Activated T-cell treated with anti-CD3 and anti-CD28 coated beads for 24 hours (primary cell): ENCODE measurements around the gene ZNF10.

ENCODE experiments used
- DNase-seq: peaks from one replicate; pipeline ENCODE4 v3.0.0-alpha.2; 2020; ENCODE audit warnings: low read depth

The ZNF10 gene

GRCh38 chr12:133201888-133202287, 71.5 kb downstream of the ZNF10 start:
- no peak for DNase-seq

GRCh38 chr12:133202493-133203343, 72.3 kb downstream of the ZNF10 start:
- no peak for DNase-seq

DNA sequence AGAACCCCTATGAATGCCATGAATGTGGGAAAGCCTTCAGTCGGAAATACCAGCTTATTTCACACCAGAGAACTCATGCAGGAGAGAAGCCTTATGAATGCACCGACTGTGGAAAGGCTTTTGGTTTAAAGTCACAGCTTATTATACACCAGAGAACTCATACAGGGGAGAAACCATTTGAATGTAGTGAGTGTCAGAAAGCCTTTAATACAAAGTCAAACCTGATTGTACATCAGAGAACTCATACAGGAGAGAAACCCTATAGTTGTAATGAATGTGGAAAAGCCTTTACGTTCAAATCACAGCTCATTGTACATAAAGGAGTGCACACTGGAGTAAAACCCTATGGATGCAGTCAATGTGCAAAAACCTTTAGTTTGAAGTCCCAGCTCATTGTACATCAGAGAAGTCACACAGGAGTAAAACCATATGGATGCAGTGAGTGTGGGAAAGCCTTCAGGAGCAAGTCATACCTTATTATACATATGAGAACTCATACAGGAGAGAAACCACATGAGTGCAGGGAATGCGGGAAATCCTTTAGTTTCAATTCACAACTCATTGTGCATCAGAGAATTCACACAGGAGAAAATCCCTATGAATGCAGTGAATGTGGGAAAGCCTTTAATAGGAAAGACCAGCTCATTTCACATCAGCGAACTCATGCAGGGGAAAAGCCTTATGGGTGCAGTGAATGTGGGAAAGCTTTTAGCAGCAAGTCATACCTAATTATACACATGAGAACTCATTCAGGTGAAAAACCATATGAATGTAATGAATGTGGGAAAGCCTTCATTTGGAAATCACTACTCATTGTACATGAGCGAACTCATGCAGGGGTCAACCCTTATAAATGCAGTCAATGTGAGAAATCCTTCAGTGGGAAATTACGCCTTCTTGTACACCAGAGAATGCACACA, 73.2 kb downstream of the ZNF10 start:
- no peak for DNase-seq

- no peak for DNase-seq
These were observed 73.8 kb downstream of the ZNF10 start for GRCh38 chr12:133204264-133204603.

DNA sequence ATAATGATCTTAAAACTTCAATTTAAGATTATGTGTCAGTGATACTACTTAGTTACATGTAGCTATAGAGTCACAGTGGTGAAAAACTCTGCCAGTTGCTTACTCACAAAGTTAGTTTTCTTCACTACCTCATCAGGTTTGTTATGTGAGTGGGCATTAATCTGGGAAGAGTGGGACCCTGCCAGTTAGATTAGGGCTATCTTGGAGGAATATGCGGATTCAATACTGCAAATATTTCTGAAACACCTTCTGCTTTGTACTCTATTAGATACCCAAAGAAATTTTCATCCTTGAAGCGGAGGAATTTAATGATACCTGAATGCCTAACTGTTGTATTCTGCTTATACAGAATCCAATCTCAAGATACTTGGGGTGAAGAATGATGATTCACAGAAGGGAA, 76.0 kb downstream of the ZNF10 start:
- no peak for DNase-seq
